ENCODE results near the gene BAIAP2. TPM values are rescaled to one million over a fixed set of nuclear protein-coding genes. Genes with fewer than 3 reads are reported as not detected.

The BAIAP2 gene
- polyA plus RNA-seq, 1 donor from 2014 or later, result 17.5 TPM

- no peaks in the 10 kb centered on the region for H3K36me3 ChIP-seq (ENCODE audit: insufficient read depth, low read length)
- peak within 1 kb of the TSS; percentile 73 for H3K9ac ChIP-seq (ENCODE audit: low read length)
- no peaks in the 10 kb centered on the region for H3K9me3 ChIP-seq (ENCODE audit: low read length)
- peak; percentile 40 for TF ChIP-seq POLR2AphosphoS5 (IDR thresholded peaks at IDR 0.05)
- TF ChIP-seq MXI1 (conservative IDR thresholded peaks at IDR 0.05; ENCODE audit: poor library complexity, severe bottlenecking), result peak; percentile 53
- TF ChIP-seq REST (IDR thresholded peaks at IDR 0.05; ENCODE audit: borderline replicate concordance), result peak; percentile 21
- no peak for TF ChIP-seq TAF1 (IDR thresholded peaks at IDR 0.05; ENCODE audit: low read depth)
- no peak for TF ChIP-seq EZH2 (IDR thresholded peaks at IDR 0.05; ENCODE audit: borderline replicate concordance, insufficient read depth, low read length, poor library complexity, severe bottlenecking)
- peak; percentile 64 for TF ChIP-seq CTCF (IDR thresholded peaks at IDR 0.05; ENCODE audit: poor library complexity, severe bottlenecking)
- peak; percentile 53 for TF ChIP-seq SMC3 (conservative IDR thresholded peaks at IDR 0.05; ENCODE audit: poor library complexity)
- peak; percentile 57 for TF ChIP-seq EP300 (conservative IDR thresholded peaks at IDR 0.05; ENCODE audit: poor library complexity, severe bottlenecking)
- TF ChIP-seq RAD21 (conservative IDR thresholded peaks at IDR 0.05), result no peak
- no peaks in the 10 kb centered on the region for H3K79me2 ChIP-seq (replicated peaks; ENCODE audit: insufficient read depth, low read length)
- peak within 1 kb of the TSS; percentile 82 for H3K4me3 ChIP-seq (ENCODE audit: low read length)
- H4K20me1 ChIP-seq (ENCODE audit: insufficient read depth), result no peaks in the 10 kb centered on the region
- H3K4me2 ChIP-seq (ENCODE audit: low read length), result peak within 1 kb of the TSS; percentile 64
- H3K27me3 ChIP-seq (ENCODE audit: insufficient read depth, low read depth, low read length), result no peaks in the 10 kb centered on the region
- H3K27ac ChIP-seq (ENCODE audit: low read length), result no peak within 1 kb of the TSS
- H2AFZ ChIP-seq (ENCODE audit: low read depth, low read length), result peak within 1 kb of the TSS; percentile 73
- H3K9me2 ChIP-seq (ENCODE audit: insufficient read depth, low read length), result no peaks in the 10 kb centered on the region
- no peaks in the 10 kb centered on the region for H3F3A ChIP-seq (ENCODE audit: insufficient read depth, low read length, poor library complexity, severe bottlenecking)
These were observed 43.3 kb upstream of the BAIAP2 start, which contains the start of gene CHMP6 for GRCh38 chr17:80991645-80992076. CHMP6 (plus strand) TSS chr17:80991841; CDS start chr17:80991919, 78 bp downstream.

GRCh38 chr17:80992077-80992947 lies 42.6 kb upstream of the BAIAP2 start:
- no peaks in the 10 kb centered on the region for H3K27me3 ChIP-seq (ENCODE audit: insufficient read depth, low read depth, low read length)
- H3K4me3 ChIP-seq (ENCODE audit: low read length), result peak overlapping the region; percentile 82
- no peak overlapping the region for H2AFZ ChIP-seq (ENCODE audit: low read depth, low read length)
- H3K36me3 ChIP-seq (ENCODE audit: insufficient read depth, low read length), result no peaks in the 10 kb centered on the region
- H3K27ac ChIP-seq (ENCODE audit: low read length), result no peak overlapping the region
- H3K9ac ChIP-seq (ENCODE audit: low read length), result peak overlapping the region; percentile 73
- no peaks in the 10 kb centered on the region for H3F3A ChIP-seq (ENCODE audit: insufficient read depth, low read length, poor library complexity, severe bottlenecking)
- H3K79me2 ChIP-seq (replicated peaks; ENCODE audit: insufficient read depth, low read length), result no peaks in the 10 kb centered on the region
- H4K20me1 ChIP-seq (ENCODE audit: insufficient read depth), result no peaks in the 10 kb centered on the region
- no peaks in the 10 kb centered on the region for H3K9me2 ChIP-seq (ENCODE audit: insufficient read depth, low read length)
- no peaks in the 10 kb centered on the region for H3K9me3 ChIP-seq (ENCODE audit: low read length)
- peak overlapping the region; percentile 64 for H3K4me2 ChIP-seq (ENCODE audit: low read length)
- TF ChIP-seq MXI1 (conservative IDR thresholded peaks at IDR 0.05; ENCODE audit: poor library complexity, severe bottlenecking) (peak; percentile 24), CTCF (IDR thresholded peaks at IDR 0.05; ENCODE audit: poor library complexity, severe bottlenecking) (no peak)
